OCI-LY7 (cell line): ENCODE measurements around the gene PTEN. TPM values are rescaled to one million over a fixed set of nuclear protein-coding genes. Genes with fewer than 3 reads are reported as not detected.

ENCODE experiments used
- BruUV-seq: library from RNA; stranded (reverse); fragments of 400-500 nt; replicated peaks from 2 replicates; lab custom pipeline; 2021; lab: Mats Ljungman, UMichigan
- CTCF ChIA-PET: fragments of 300-600 bp; sonication (Branson Sonifier 250); formaldehyde crosslinking; loops from one replicate; lab custom pipeline; 2022; ENCODE audit warnings: antibody characterized with exemption; ENCODE audit not compliant: unreplicated experiment; lab: Charles Lee
- POLR2A ChIA-PET: fragments of 300-600 bp; sonication (Branson Sonifier 250); formaldehyde crosslinking; loops from one replicate; lab custom pipeline; 2022; ENCODE audit warnings: antibody characterized with exemption; lab: Charles Lee
- DNase-seq: peaks from one replicate; pipeline ENCODE4 v3.0.0-alpha.2; 2015; ENCODE audit warnings: low spot score
- H2AFZ ChIP-seq: fragments of 200-600 bp; sonication (generic), shearing (Covaris generic); 2 replicates; pipeline ENCODE4 v1.6.1; 2014; ENCODE audit warnings: mild to moderate bottlenecking, antibody characterized with exemption, low read length, moderate library complexity
- H3K27ac ChIP-seq: fragments of 200-600 bp; sonication (generic); 2 replicates; pipeline ENCODE4 v1.5.1; 2014; ENCODE audit warnings: mixed run types, low read depth, mild to moderate bottlenecking, moderate library complexity, low read length, inconsistent platforms; ENCODE audit not compliant: poor library complexity, severe bottlenecking
- H3K36me3 ChIP-seq: fragments of 200-600 bp; sonication (generic); 2 replicates; pipeline ENCODE4 v1.6.1; 2014; ENCODE audit warnings: mild to moderate bottlenecking, antibody characterized with exemption, low read length, moderate library complexity, mixed read lengths; ENCODE audit not compliant: insufficient read depth
- H3K4me1 ChIP-seq: fragments of 200-600 bp; sonication (generic); 2 replicates; pipeline ENCODE4 v1.5.1; 2014; ENCODE audit warnings: mild to moderate bottlenecking, low read length; ENCODE audit not compliant: insufficient read depth, poor library complexity, severe bottlenecking
- H3K4me2 ChIP-seq: fragments of 200-600 bp; sonication (generic); 2 replicates; pipeline ENCODE4 v1.6.1; 2014; ENCODE audit warnings: mild to moderate bottlenecking, low read length
- H3K4me3 ChIP-seq: fragments of 200-600 bp; sonication (generic); 2 replicates; pipeline ENCODE4 v1.5.1; 2014; ENCODE audit warnings: mild to moderate bottlenecking, low read depth, low read length; ENCODE audit not compliant: poor library complexity, severe bottlenecking
- H3K79me2 ChIP-seq: fragments of 200-600 bp; sonication (generic); 2 replicates; pipeline ENCODE4 v1.6.1; 2016; ENCODE audit warnings: low read depth, mild to moderate bottlenecking, low read length, moderate library complexity, mixed read lengths; ENCODE audit not compliant: insufficient read depth
- H3K9me2 ChIP-seq: fragments of 200-600 bp; sonication (generic); 2 replicates; pipeline ENCODE4 v1.6.1; 2016; ENCODE audit warnings: mild to moderate bottlenecking, low read length, mixed read lengths; ENCODE audit not compliant: insufficient read depth
- H3K9me3 ChIP-seq: fragments of 200-600 bp; sonication (generic); 2 replicates; pipeline ENCODE4 v1.6.1; 2014; ENCODE audit warnings: mild to moderate bottlenecking, mixed run types, low read length, mixed read lengths
- H4K20me1 ChIP-seq: fragments of 200-600 bp; sonication (generic); 2 replicates; pipeline ENCODE4 v1.6.1; 2014; ENCODE audit warnings: mild to moderate bottlenecking, antibody characterized with exemption, low read length, moderate library complexity, mixed read lengths; ENCODE audit not compliant: insufficient read depth
- EZH2phosphoT487 ChIP-seq: fragments of 200-600 bp; sonication (generic); IDR thresholded peaks from 2 replicates; pipeline ENCODE4 v1.6.1; 2018; ENCODE audit warnings: low read depth, borderline replicate concordance, mild to moderate bottlenecking, mixed run types, antibody characterized with exemption, low read length, moderate library complexity, mixed read lengths
- intact Hi-C: fragments of 100-400 bp; cut with micrococcal nuclease; formaldehyde crosslinking; loops from one replicate; pipeline ENCODE4 v1.10.0; 2022; ENCODE audit not compliant: unreplicated experiment
- total RNA-seq, 2 experiments: library from RNA; depleted of rRNA in 1 of 2; stranded (reverse); fragments of >200 nt in 1 of 2; shearing (Covaris generic) in 1 of 2; gene quantifications; 2 replicates each; pipeline ENCODE4 v1.2.3, GENCODE V29; 2014 to 2022
- TF ChIP-seq, protein P1 (sequence below): fragments of 200-600 bp; sonication (generic); conservative IDR thresholded peaks from 2 replicates; pipeline ENCODE4 v1.5.1; 2014; ENCODE audit warnings: mild to moderate bottlenecking, antibody characterized with exemption, low read length, moderate library complexity, mixed read lengths

PTEN gene
- total RNA-seq, 2 experiments from 2014 or later: 135 to 173 TPM

DNA sequence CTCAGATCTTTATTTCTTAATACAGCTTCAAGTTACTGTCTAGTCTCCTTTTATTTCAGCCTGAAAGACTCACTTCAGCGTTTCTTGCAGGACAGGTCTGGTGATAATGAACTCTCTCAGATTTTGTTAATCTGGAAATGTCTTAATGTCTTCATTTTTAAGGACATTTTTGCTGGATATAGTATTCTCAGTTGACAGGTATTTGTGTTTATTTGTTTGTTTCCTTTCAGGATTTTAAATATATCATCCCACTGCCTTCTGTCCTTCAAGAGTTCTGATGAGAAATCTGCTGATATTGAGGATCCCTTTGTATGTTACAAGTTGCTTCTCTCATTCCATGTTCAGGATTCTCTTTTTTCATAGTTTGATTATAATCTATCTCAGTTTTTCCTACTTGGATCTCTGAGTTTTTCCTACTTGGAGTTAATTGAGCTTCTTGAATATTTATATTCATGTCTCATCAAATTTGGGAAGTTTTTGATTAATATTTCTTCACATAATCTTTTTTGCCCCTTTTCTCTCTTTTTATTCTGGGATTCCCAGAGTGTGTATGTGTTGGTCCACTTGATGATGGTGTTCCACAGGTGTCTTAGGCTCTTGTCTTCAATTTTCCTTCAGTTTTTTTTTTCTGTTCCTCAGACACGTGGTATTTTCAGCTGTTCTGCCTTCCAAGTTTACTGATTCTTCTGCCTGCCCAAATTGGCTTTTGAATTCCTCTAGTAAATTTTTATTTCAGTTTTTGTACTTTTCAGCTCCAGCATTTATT is 49.9 kb downstream of the PTEN start:
- peaks cover 36% of the 10 kb centered on the region for H3K4me1 ChIP-seq
- H4K20me1 ChIP-seq: 0 out of 2 replicates have a peak, but pooled peaks cover 8% of the 10 kb centered on the region
- TF ChIP-seq, protein P1, sequence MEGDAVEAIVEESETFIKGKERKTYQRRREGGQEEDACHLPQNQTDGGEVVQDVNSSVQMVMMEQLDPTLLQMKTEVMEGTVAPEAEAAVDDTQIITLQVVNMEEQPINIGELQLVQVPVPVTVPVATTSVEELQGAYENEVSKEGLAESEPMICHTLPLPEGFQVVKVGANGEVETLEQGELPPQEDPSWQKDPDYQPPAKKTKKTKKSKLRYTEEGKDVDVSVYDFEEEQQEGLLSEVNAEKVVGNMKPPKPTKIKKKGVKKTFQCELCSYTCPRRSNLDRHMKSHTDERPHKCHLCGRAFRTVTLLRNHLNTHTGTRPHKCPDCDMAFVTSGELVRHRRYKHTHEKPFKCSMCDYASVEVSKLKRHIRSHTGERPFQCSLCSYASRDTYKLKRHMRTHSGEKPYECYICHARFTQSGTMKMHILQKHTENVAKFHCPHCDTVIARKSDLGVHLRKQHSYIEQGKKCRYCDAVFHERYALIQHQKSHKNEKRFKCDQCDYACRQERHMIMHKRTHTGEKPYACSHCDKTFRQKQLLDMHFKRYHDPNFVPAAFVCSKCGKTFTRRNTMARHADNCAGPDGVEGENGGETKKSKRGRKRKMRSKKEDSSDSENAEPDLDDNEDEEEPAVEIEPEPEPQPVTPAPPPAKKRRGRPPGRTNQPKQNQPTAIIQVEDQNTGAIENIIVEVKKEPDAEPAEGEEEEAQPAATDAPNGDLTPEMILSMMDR: no peak
- no peak for TF ChIP-seq EZH2phosphoT487
- no peak overlapping the region for H3K4me2 ChIP-seq
- no peak for DNase-seq
- no peak overlapping the region for H2AFZ ChIP-seq
- intact Hi-C loops: no loop called here
- peaks cover 91% of the 10 kb centered on the region for H3K36me3 ChIP-seq
- no peak overlapping the region for H3K4me3 ChIP-seq
- ChIA-PET CTCF (no interaction called here), POLR2A (interaction anchor here (0.7 to 3.5 kb wide), 5 partner anchors 13 to 169 kb away, joined by 3 to 24 read pairs (median 3); no protein-coding TSS in a partner anchor)
- BruUV-seq: no TSS peak
- H3K27ac ChIP-seq: no peak overlapping the region
- H3K9me2 ChIP-seq: no peaks in the 10 kb centered on the region
- peaks cover 36% of the 10 kb centered on the region; the same call in 1 of the 2 replicates for H3K9me3 ChIP-seq
- peaks cover 100% of the 10 kb centered on the region for H3K79me2 ChIP-seq

GRCh38 chr10:87915406-87915805 is 52.0 kb downstream of the PTEN start:
- peaks cover 100% of the 10 kb centered on the region for H3K79me2 ChIP-seq
- no peak for DNase-seq
- no peak overlapping the region for H3K27ac ChIP-seq
- peaks cover 88% of the 10 kb centered on the region for H3K36me3 ChIP-seq
- no peaks in the 10 kb centered on the region for H3K9me2 ChIP-seq
- no peak overlapping the region for H2AFZ ChIP-seq
- TF ChIP-seq, protein P1: no peak
- TF ChIP-seq EZH2phosphoT487: no peak
- H3K9me3 ChIP-seq: peaks cover 34% of the 10 kb centered on the region; the same call in 1 of the 2 replicates
- intact Hi-C loops: no loop called here
- no peak overlapping the region for H3K4me2 ChIP-seq
- BruUV-seq: no TSS peak
- CTCF ChIA-PET: no interaction called here
- no peak overlapping the region for H3K4me3 ChIP-seq
- POLR2A ChIA-PET: interaction anchor here (0.6 to 3.5 kb wide), 3 partner anchors 10 to 27 kb away, joined by 3 to 24 read pairs (median 5); no protein-coding TSS in a partner anchor
- 0 out of 2 replicates have a peak, but pooled peaks cover 8% of the 10 kb centered on the region for H4K20me1 ChIP-seq
- H3K4me1 ChIP-seq: peaks cover 34% of the 10 kb centered on the region
